ENCODE results near the gene GTSE1. TPM values are rescaled to one million over a fixed set of nuclear protein-coding genes. Genes with fewer than 3 reads are reported as not detected.

Gene GTSE1
- total and polyA plus RNA-seq, 2 donors (not counting 1 experiment from before 2014, with no cell fraction given): 2.0 to 3.6 TPM

- peak overlapping the region; percentile 8 for H2AFZ ChIP-seq (ENCODE audit: low read length)
These were observed 6.8 kb downstream of the GTSE1 start for GRCh38 chr22:46303347-46303965.

GRCh38 chr22:46308283-46308988, 11.8 kb downstream of the GTSE1 start:
- Histone ChIP-seq H3K27ac (ENCODE audit: insufficient read depth, low read length) (no peak overlapping the region), H3K9ac (ENCODE audit: insufficient read depth, low read length) (no peak overlapping the region), H3K36me3 (ENCODE audit: control insufficient read depth, insufficient read depth, low read length) (peaks cover 3% of the 10 kb centered on the region), H3K4me1 (ENCODE audit: control insufficient read depth, extremely low read depth, insufficient read depth, low read length) (peaks cover 2% of the 10 kb centered on the region), H3K79me2 (ENCODE audit: control insufficient read depth, insufficient read depth, low read length) (peaks cover 56% of the 10 kb centered on the region), H2AFZ (ENCODE audit: low read length) (no peak overlapping the region), H3K9me3 (ENCODE audit: control insufficient read depth, insufficient read depth, low read depth, low read length) (no peaks in the 10 kb centered on the region), H3K4me2 (ENCODE audit: extremely low read depth, insufficient read depth, low read length) (no peak overlapping the region), H4K20me1 (ENCODE audit: control insufficient read depth, extremely low read depth, insufficient read depth, low read length) (no peaks in the 10 kb centered on the region), H3K27me3 (ENCODE audit: control insufficient read depth, insufficient read depth, low read length) (no peaks in the 10 kb centered on the region), H3K4me3 (replicated peaks in 1 of 4; ENCODE audit: control extremely low read depth in 1 of 4, insufficient read depth in 1 of 4, low read depth in 3 of 4, low read length in 4 of 4) (no peak overlapping the region)
- DNase-seq (ENCODE audit: low read depth in 2 of 2): no peak
- TF ChIP-seq EZH2 (IDR thresholded peaks at IDR 0.05; ENCODE audit: low read length, missing control alignments) (no peak), CTCF (conservative IDR thresholded peaks at IDR 0.05 in 1 of 2, IDR thresholded peaks at IDR 0.05 in 1 of 2; ENCODE audit: low read depth in 1 of 2, low read length in 2 of 2) (no peak)

More at GRCh38 chr22:46303347-46303965, 6.8 kb downstream of the GTSE1 start:
- Histone ChIP-seq H3K27ac (ENCODE audit: insufficient read depth, low read length) (peak overlapping the region; percentile 51), H3K36me3 (ENCODE audit: control insufficient read depth, insufficient read depth, low read length) (peaks cover 7% of the 10 kb centered on the region), H3K27me3 (ENCODE audit: control insufficient read depth, insufficient read depth, low read length) (no peaks in the 10 kb centered on the region), H4K20me1 (ENCODE audit: control insufficient read depth, extremely low read depth, insufficient read depth, low read length) (no peaks in the 10 kb centered on the region), H3K4me2 (ENCODE audit: extremely low read depth, insufficient read depth, low read length) (no peak overlapping the region), H3K4me1 (ENCODE audit: control insufficient read depth, extremely low read depth, insufficient read depth, low read length) (peaks cover 2% of the 10 kb centered on the region), H3K9me3 (ENCODE audit: control insufficient read depth, insufficient read depth, low read depth, low read length) (no peaks in the 10 kb centered on the region), H3K79me2 (ENCODE audit: control insufficient read depth, insufficient read depth, low read length) (peaks cover 77% of the 10 kb centered on the region), H3K4me3 (replicated peaks in 1 of 4; ENCODE audit: control extremely low read depth in 1 of 4, insufficient read depth in 1 of 4, low read depth in 3 of 4, low read length in 4 of 4) (no peak overlapping the region), H3K9ac (ENCODE audit: insufficient read depth, low read length) (no peak overlapping the region)
- TF ChIP-seq EZH2 (IDR thresholded peaks at IDR 0.05; ENCODE audit: low read length, missing control alignments): no peak
- no peak for TF ChIP-seq CTCF (conservative IDR thresholded peaks at IDR 0.05 in 1 of 2, IDR thresholded peaks at IDR 0.05 in 1 of 2; ENCODE audit: low read depth in 1 of 2, low read length in 2 of 2)
- DNase-seq (ENCODE audit: low read depth in 2 of 2): peak; percentile 24 to 49

- Histone ChIP-seq H3K27me3 (ENCODE audit: control insufficient read depth, insufficient read depth, low read length) (no peaks in the 10 kb centered on the region), H3K79me2 (ENCODE audit: control insufficient read depth, insufficient read depth, low read length) (peaks cover 47% of the 10 kb centered on the region), H3K4me3 (replicated peaks in 1 of 4; ENCODE audit: control extremely low read depth in 1 of 4, insufficient read depth in 1 of 4, low read depth in 3 of 4, low read length in 4 of 4) (no peak overlapping the region), H3K9ac (ENCODE audit: insufficient read depth, low read length) (no peak overlapping the region), H3K36me3 (ENCODE audit: control insufficient read depth, insufficient read depth, low read length) (peaks cover 6% of the 10 kb centered on the region), H2AFZ (ENCODE audit: low read length) (no peak overlapping the region), H3K9me3 (ENCODE audit: control insufficient read depth, insufficient read depth, low read depth, low read length) (no peaks in the 10 kb centered on the region), H3K4me1 (ENCODE audit: control insufficient read depth, extremely low read depth, insufficient read depth, low read length) (no peaks in the 10 kb centered on the region), H3K4me2 (ENCODE audit: extremely low read depth, insufficient read depth, low read length) (no peak overlapping the region), H3K27ac (ENCODE audit: insufficient read depth, low read length) (no peak overlapping the region), H4K20me1 (ENCODE audit: control insufficient read depth, extremely low read depth, insufficient read depth, low read length) (no peaks in the 10 kb centered on the region)
- TF ChIP-seq EZH2 (IDR thresholded peaks at IDR 0.05; ENCODE audit: low read length, missing control alignments): no peak
- TF ChIP-seq CTCF (conservative IDR thresholded peaks at IDR 0.05 in 1 of 2, IDR thresholded peaks at IDR 0.05 in 1 of 2; ENCODE audit: low read depth in 1 of 2, low read length in 2 of 2): no peak
- DNase-seq (ENCODE audit: low read depth in 2 of 2): no peak
These were observed 12.9 kb downstream of the GTSE1 start for GRCh38 chr22:46309526-46310085.

All from fibroblast of lung (primary cell).